ENCODE data around the gene RACGAP1.
A peak's percentile ranks its signal among the peaks of the same experiment; 100 is the strongest.

RACGAP1 gene

GRCh38 chr12:49969027-49969426 lies 56.3 kb downstream of the RACGAP1 start:
- no peak for DNase-seq (ENCODE audit: low read depth, low spot score)

GRCh38 chr12:49968471-49968870 lies 56.8 kb downstream of the RACGAP1 start:
- DNase-seq (ENCODE audit: low read depth, low spot score), result no peak

GRCh38 chr12:49967777-49968250 lies 57.5 kb downstream of the RACGAP1 start:
- DNase-seq (ENCODE audit: low read depth, low spot score), result no peak

- peak; percentile 53 for DNase-seq (ENCODE audit: low read depth, low spot score)
Observed at GRCh38 chr12:49967042-49967776, 58.1 kb downstream of the RACGAP1 start.

- no peak for DNase-seq (ENCODE audit: low read depth, low spot score)
Observed at GRCh38 chr12:49966511-49967041, 58.7 kb downstream of the RACGAP1 start.

GRCh38 chr12:49965836-49966235 lies 59.5 kb downstream of the RACGAP1 start:
- no peak for DNase-seq (ENCODE audit: low read depth, low spot score)

GRCh38 chr12:49964849-49965624 lies 60.3 kb downstream of the RACGAP1 start:
- DNase-seq (ENCODE audit: low read depth, low spot score), result no peak

- DNase-seq (ENCODE audit: low read depth, low spot score), result no peak
Observed at GRCh38 chr12:49963976-49964815, 61.1 kb downstream of the RACGAP1 start.

GRCh38 chr12:49962861-49963765 lies 62.2 kb downstream of the RACGAP1 start:
- no peak for DNase-seq (ENCODE audit: low read depth, low spot score)

GRCh38 chr12:49961993-49962764 lies 63.1 kb downstream of the RACGAP1 start:
- DNase-seq (ENCODE audit: low read depth, low spot score), result no peak

- no peak for DNase-seq (ENCODE audit: low read depth, low spot score)
Observed at GRCh38 chr12:49961111-49961922, 64.0 kb downstream of the RACGAP1 start, which contains the start of gene AQP5. TSS of gene AQP5 (plus strand) at chr12:49961872. CDS start at chr12:49962018, 146 bp downstream.

- DNase-seq (ENCODE audit: low read depth, low spot score), result no peak
Observed at GRCh38 chr12:49960474-49961110, 64.7 kb downstream of the RACGAP1 start.

- no peak for DNase-seq (ENCODE audit: low read depth, low spot score)
Observed at GRCh38 chr12:49959685-49960473, 65.4 kb downstream of the RACGAP1 start.

- DNase-seq (ENCODE audit: low read depth, low spot score), result no peak
Observed at GRCh38 chr12:49957570-49957967, 67.7 kb downstream of the RACGAP1 start.

GRCh38 chr12:49956663-49957569 lies 68.4 kb downstream of the RACGAP1 start:
- DNase-seq (ENCODE audit: low read depth, low spot score), result no peak

GRCh38 chr12:49955899-49956662 lies 69.2 kb downstream of the RACGAP1 start:
- no peak for DNase-seq (ENCODE audit: low read depth, low spot score)
